ENCODE data around the gene VPS9D1.

- no peak for TF ChIP-seq ZNF274 (IDR thresholded peaks at IDR 0.05; ENCODE audit: low read depth, low read length)
- TF ChIP-seq SUZ12 (IDR thresholded peaks at IDR 0.05; ENCODE audit: extremely low read depth, insufficient read depth, insufficient read length), result no peak
These were observed at the start of gene VPS9D1, which contains the start of gene ZNF276 for GRCh38 chr16:89720813-89721545.

All from NT2/D1 (cell line).